COLO829 (cell line): ENCODE data around the gene ZSCAN23.
A peak's percentile ranks its signal among the peaks of the same experiment; 100 is the strongest.
"Not testable (repeated sequence)": the region's sequence is repeated elsewhere in the genome, so short reads cannot be mapped to it uniquely, and the experiment has no call there.

ENCODE experiments used
- DNase-seq: peaks from one replicate; pipeline ENCODE4 v3.0.0; 2012; ENCODE audit warnings: low spot score

ZSCAN23 gene

DNA sequence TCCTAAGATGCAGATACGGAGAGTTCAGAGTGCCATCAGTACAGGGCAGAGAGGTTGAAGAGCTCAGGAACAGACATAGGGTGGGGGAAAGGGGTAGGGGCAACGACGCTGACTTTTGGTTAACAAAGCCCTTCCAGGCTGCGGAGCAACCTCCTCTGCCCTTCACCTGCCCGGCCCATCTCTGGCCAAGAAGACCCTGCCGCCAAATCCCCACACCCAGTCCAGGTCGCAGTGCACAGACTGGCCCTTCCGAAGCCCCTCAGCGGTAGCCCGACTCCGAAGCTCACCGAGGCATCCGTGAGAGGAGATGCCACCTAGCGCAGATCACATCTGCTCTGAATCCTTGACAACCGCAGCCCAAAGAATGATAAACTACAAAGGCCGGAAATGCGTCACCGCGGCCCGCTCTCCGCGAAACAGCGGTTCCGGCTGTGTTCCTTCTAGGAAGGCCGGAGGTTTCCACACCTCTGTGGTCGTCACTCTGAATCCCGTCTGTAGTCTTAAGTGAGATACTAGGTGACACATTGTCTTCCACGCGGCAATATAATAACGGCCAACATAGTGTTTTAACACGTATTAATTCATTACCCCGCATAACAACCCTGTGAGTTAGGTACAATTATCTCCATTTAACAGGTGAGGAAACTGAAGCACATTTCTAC is at the start of gene ZSCAN23:
Gene ZSCAN23, minus strand, starts transcription at position 380 of the 662 bp plus-strand sequence. CDS start 7,225 bp downstream, outside the sequence.
- DNase-seq: peak; percentile 83

DNA sequence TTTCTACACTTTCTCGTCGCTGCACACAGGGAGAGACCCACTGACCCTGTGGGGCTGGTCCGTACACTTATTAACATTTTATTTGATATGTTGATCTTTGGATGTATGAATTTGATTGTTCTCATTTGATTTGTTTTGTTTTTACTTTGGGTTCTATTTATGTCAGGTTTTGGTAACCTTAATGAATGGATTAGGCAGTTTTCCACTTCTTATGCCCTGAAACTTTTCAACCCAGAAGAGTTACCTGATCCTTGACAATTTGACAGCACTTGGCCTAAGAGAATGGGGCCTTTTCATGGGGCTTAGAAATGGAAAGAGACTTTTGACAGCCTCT is 48.7 kb upstream of the ZSCAN23 start:
- DNase-seq: no peak

- no peak for DNase-seq
These were observed 47.1 kb upstream of the ZSCAN23 start for GRCh38 chr6:28490205-28490890.

DNA sequence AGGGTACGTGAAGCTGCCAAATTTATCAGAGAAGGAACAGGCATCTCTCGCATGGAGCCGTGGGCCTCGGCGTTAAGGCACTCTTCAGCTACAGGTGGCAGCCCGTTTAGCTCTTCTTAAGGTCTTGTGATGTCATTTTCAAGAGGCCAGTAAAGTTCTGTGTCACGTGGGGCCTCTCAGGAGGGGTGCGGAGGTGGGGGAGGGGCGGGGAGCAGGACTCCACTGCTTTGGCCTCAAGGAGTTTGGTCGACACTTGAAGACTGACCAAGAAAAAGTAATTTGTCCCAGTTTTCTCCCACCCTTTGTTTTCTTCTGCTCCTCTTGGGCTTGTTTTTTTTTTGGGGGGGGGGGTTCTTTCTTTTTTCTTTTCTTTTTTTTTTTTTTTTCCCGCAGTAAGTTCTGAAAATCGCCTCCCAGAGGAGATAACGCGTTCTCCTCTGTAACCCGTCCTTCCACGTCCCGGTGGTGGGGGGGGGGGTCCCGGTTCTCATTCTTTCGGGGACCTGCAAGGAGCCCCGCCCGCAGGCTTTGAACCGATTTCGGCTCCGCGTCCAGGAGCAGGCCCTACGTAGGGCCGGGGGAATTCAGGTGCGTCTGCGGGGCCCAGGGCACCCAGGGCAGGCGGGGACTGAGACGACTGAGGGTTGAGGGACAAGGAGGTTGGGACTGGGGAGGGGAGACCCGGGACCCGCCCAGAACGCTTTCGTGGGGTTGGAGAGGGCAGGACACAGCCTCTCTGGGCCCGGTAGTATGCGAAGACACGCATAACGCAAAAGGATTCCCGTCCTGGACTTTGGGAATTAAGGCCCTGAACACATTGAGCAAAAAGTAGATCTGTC is 46.3 kb upstream of the ZSCAN23 start:
- DNase-seq: peak; percentile 79

DNA sequence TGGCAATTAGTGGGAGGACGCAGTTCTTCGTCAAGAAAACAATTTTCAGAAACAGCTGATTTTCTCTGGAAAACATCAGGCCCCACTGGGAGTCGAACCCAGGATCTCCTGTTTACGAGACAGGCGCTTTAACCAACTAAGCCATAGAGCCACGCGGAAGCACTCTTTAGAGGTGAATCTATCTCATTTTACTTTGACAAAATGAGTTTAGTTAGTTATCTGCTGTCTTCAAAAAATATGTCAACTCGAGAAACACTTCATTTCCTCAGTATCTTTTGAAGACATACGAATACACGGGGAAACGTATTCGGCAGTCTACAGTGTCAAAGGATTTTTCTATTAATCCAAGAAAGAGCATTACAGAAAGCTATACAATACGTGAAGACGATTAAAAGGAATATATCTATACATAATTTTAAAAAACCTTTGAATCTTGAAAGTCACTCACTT is 45.6 kb upstream of the ZSCAN23 start:
- DNase-seq: peak; percentile 68

GRCh38 chr6:28486988-28487742 is 43.9 kb upstream of the ZSCAN23 start:
- DNase-seq: no peak

- no peak for DNase-seq
These were observed 43.2 kb upstream of the ZSCAN23 start for GRCh38 chr6:28486533-28486932.

GRCh38 chr6:28485482-28485881 is 42.2 kb upstream of the ZSCAN23 start:
- no peak for DNase-seq

DNA sequence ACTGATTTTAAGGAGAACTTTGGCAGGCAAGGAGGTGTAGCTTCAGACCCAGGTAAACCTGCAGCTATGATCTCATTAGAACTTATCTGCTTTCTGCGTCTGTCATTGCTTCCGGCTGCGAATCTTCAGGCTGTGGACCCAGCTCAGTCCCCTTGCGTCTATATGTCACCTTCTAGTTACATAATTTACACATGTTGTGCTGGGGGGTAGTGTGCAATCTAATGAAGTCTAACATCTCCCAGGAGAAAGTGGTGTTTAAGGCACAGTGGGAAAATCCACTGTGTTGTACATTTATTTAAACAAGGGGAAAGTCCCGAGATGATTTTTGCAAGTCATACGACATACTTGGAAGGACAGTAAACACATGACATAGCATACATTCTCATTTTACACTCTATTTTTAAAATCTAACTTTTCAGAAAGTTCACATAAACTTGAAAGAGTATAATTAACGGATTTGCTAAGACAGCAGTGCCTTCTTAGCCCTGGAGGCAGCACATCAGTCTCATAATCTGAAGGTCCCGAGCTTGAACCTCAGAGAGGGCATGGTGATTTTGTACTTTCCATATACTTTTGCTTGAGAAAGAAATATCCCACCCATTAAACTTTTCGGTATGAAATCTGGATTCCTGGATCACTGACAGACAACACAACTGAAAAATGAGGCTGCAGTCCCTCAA is 37.1 kb upstream of the ZSCAN23 start:
- no peak for DNase-seq

- no peak for DNase-seq
These were observed 35.2 kb upstream of the ZSCAN23 start for GRCh38 chr6:28478518-28478917.

- DNase-seq: peak; percentile 81
These were observed 31.3 kb upstream of the ZSCAN23 start for GRCh38 chr6:28474441-28475219.

DNA sequence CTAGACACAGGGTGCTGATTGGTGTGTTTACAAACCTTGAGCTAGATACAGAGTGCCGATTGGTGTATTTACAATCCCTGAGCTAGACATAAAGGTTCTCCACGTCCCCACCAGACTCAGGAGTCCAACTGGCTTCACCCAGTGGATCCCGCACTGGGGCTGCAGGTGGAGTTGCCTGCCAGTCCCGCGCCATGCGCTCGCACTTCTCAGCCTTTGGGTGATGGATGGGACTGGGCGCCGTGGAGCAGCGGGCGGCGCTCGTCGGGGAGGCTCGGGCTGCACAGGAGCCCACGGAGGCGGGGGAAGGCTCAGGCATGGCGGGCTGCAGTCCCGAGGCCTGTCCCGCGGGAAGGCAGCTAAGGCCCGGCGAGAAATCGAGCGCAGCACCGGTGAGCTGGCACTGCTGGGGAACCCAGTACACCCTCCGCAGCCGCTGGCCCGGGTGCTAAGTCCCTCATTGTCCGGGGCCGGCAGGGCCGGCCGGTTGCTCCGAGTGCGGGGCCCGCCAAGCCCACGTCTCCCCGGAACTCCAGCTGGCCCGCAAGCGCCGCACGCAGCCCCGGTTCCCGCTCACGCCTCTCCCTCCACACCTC is 26.0 kb upstream of the ZSCAN23 start:
- DNase-seq: not testable (repeated sequence)

GRCh38 chr6:28468056-28468455 is 24.8 kb upstream of the ZSCAN23 start:
- DNase-seq: no peak

GRCh38 chr6:28462401-28462800 is 19.1 kb upstream of the ZSCAN23 start:
- no peak for DNase-seq

DNA sequence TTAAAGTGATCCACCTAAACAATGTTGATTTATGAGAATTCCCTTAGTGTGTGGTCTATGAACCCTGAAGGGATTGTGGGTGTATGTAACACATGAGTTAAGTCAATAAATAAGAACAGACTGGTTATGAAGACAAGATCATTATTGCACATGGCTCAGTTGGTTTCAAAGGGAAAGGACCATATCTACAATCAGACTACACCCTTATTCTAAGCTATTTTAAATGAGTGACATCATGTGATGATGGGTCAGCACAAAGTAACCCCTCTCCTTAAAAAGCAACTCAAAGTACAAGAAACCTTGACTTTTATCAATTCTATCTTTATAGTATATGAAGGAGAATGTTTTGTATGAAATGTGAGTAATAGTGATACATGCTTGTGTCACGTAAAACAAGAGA is 15.3 kb upstream of the ZSCAN23 start:
- no peak for DNase-seq

DNA sequence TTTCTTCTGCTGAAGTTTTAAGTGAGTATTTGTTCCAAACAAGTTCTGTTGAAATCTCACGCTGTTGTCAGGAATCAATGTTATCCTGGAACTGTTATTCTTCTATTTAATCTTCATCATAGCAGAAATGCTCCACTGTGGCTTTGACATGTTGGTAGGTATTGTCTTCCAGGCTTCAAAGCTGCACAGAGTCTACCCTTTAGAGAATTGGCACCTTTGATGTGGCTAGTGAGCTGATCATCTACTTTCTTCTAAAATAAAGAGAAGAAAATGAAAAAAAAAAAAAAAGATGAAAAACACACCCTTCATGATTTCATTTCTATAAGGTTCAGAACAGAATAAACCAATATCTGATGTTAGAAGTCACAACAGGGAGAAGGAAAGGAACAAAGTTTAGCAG is 5.8 kb upstream of the ZSCAN23 start:
- DNase-seq: no peak

- not testable (repeated sequence) for DNase-seq
These were observed 4.2 kb upstream of the ZSCAN23 start for GRCh38 chr6:28447512-28447906.

- no peak for DNase-seq
These were observed 3.7 kb upstream of the ZSCAN23 start for GRCh38 chr6:28446818-28447511.

DNA sequence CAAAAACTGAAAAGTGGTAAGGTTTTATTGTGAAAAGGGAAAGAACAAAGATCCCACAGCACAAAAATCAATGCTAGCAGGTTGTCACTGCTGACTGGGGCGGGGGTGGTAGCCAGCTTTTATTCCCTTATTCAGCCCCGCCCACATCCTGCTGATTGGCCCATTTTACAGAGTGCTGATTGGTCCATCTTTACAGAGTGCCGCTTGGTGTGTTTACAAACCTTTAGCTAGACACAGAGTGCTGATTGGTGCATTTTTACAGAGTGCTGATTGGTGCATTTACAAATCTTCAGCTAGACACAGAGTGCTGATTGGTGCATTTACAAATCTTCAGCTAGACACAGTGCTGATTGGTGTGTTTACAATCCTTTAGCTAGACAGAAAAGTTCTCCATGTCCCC is 1.5 kb upstream of the ZSCAN23 start:
- DNase-seq: not testable (repeated sequence)

DNA sequence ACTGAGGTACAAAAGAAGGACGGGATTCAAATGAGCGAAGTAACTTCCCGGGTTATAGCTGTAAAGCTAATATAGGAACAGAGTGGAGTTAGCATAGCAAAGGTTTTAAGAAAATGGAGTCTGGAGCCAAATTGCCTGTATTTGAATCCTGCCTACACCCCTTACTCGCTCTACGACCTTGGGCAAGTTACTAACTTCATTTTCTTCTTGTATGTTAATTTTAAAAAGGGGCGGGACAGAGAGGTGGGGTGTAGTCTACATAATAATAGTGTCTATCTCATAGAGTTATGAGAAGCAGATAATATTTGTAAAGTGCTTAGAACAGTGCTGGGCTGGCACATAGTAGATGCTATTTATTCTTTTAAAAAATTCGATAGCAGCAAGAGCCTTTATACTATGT is 705 bp downstream of the ZSCAN23 start:
- DNase-seq: no peak
